MM.1S (cell line): ENCODE results near the gene CDKN3.

Experiments
- DNase-seq: peaks from one replicate; pipeline ENCODE4 v3.0.0-alpha.2; 2015
- H2AFZ ChIP-seq: fragments of 300-600 bp; sonication (generic); 2 replicates; pipeline ENCODE4 v1.6.0; 2016; ENCODE audit warnings: antibody characterized with exemption, low read length
- H3F3A ChIP-seq: fragments of 300-600 bp; sonication (generic); 2 replicates; pipeline ENCODE4 v1.6.1; 2016; ENCODE audit warnings: mild to moderate bottlenecking, antibody characterized with exemption, low read length, moderate library complexity, mixed read lengths; ENCODE audit not compliant: insufficient read depth
- H3K27ac ChIP-seq: fragments of 300-600 bp; sonication (generic); 2 replicates; pipeline ENCODE4 v1.5.1; 2016; ENCODE audit warnings: mild to moderate bottlenecking, low read length
- H3K27me3 ChIP-seq: fragments of 300-600 bp; sonication (generic); replicated peaks from 2 replicates; pipeline ENCODE4 v1.6.0; 2016; ENCODE audit warnings: low read length; ENCODE audit not compliant: insufficient read depth
- H3K36me3 ChIP-seq: fragments of 300-600 bp; sonication (generic); replicated peaks from 2 replicates; pipeline ENCODE4 v1.6.1; 2016; ENCODE audit warnings: mild to moderate bottlenecking, low read length, mixed read lengths; ENCODE audit not compliant: insufficient read depth
- H3K4me1 ChIP-seq: fragments of 300-600 bp; sonication (generic); 2 replicates; pipeline ENCODE4 v1.6.1; 2016; ENCODE audit warnings: low read length, mixed read lengths
- H3K4me2 ChIP-seq: fragments of 300-600 bp; sonication (generic); 2 replicates; pipeline ENCODE4 v1.6.0; 2016; ENCODE audit warnings: low read depth, low read length
- H3K4me3 ChIP-seq: fragments of 300-600 bp; sonication (generic); 2 replicates; pipeline ENCODE4 v1.5.1; 2016; ENCODE audit warnings: low read length, mixed read lengths
- H3K79me2 ChIP-seq: fragments of 300-600 bp; sonication (generic); 2 replicates; pipeline ENCODE4 v1.6.1; 2016; ENCODE audit warnings: mixed run types, low read length, mixed read lengths
- H3K9ac ChIP-seq: fragments of 300-600 bp; sonication (generic); 2 replicates; pipeline ENCODE4 v1.6.1; 2016; ENCODE audit warnings: low read length, mixed read lengths
- H3K9me2 ChIP-seq: fragments of 300-600 bp; sonication (generic); replicated peaks from 2 replicates; pipeline ENCODE4 v1.6.1; 2016; ENCODE audit warnings: mild to moderate bottlenecking, low read length, mixed read lengths; ENCODE audit not compliant: insufficient read depth
- H3K9me3 ChIP-seq: fragments of 300-600 bp; sonication (generic); replicated peaks from 2 replicates; pipeline ENCODE4 v1.6.1; 2016; ENCODE audit warnings: mild to moderate bottlenecking, low read length, mixed read lengths; ENCODE audit not compliant: insufficient read depth
- H4K20me1 ChIP-seq: fragments of 300-600 bp; sonication (generic); 2 replicates; pipeline ENCODE4 v1.6.1; 2016; ENCODE audit warnings: mild to moderate bottlenecking, low read length, moderate library complexity, mixed read lengths; ENCODE audit not compliant: insufficient read depth
- EZH2 ChIP-seq: fragments of 300-600 bp; sonication (generic); optimal IDR thresholded peaks from 2 replicates; pipeline ENCODE3; 2017; ENCODE audit warnings: low read depth, mild to moderate bottlenecking, antibody characterized with exemption, low read length, mixed read lengths
- EZH2phosphoT487 ChIP-seq: fragments of 300-600 bp; sonication (generic); IDR thresholded peaks from 2 replicates; pipeline ENCODE4 v1.6.1; 2018; ENCODE audit warnings: antibody characterized with exemption, low read length
- TF ChIP-seq, protein P1 (sequence below): fragments of 300-600 bp; sonication (generic); IDR thresholded peaks from 2 replicates; pipeline ENCODE4 v1.5.1; 2016; ENCODE audit warnings: antibody characterized with exemption, low read length, mixed read lengths

CDKN3 gene, protein sequence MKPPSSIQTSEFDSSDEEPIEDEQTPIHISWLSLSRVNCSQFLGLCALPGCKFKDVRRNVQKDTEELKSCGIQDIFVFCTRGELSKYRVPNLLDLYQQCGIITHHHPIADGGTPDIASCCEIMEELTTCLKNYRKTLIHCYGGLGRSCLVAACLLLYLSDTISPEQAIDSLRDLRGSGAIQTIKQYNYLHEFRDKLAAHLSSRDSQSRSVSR

GRCh38 chr14:54396493-54397335, at the start of gene CDKN3:
Gene CDKN3, plus strand, starts transcription at chr14:54397007. Its CDS starts 62 bp downstream, at chr14:54397069.
- H3K27ac ChIP-seq = peak within 1 kb of the TSS; percentile 27; the same call in 1 of the 2 replicates
- DNase-seq = peak; percentile 95
- H2AFZ ChIP-seq = peak within 1 kb of the TSS; percentile 70
- no peaks in the 10 kb centered on the region for H3K9me3 ChIP-seq
- no peak for TF ChIP-seq EZH2
- TF ChIP-seq, protein P1, sequence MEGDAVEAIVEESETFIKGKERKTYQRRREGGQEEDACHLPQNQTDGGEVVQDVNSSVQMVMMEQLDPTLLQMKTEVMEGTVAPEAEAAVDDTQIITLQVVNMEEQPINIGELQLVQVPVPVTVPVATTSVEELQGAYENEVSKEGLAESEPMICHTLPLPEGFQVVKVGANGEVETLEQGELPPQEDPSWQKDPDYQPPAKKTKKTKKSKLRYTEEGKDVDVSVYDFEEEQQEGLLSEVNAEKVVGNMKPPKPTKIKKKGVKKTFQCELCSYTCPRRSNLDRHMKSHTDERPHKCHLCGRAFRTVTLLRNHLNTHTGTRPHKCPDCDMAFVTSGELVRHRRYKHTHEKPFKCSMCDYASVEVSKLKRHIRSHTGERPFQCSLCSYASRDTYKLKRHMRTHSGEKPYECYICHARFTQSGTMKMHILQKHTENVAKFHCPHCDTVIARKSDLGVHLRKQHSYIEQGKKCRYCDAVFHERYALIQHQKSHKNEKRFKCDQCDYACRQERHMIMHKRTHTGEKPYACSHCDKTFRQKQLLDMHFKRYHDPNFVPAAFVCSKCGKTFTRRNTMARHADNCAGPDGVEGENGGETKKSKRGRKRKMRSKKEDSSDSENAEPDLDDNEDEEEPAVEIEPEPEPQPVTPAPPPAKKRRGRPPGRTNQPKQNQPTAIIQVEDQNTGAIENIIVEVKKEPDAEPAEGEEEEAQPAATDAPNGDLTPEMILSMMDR = peak; percentile 17; the same call in 1 of the 2 replicates
- peak within 1 kb of the TSS; percentile 85 for H3K4me3 ChIP-seq
- peak within 1 kb of the TSS; percentile 72 for H3K4me2 ChIP-seq
- H3K9ac ChIP-seq = peak within 1 kb of the TSS; percentile 83
- H3K4me1 ChIP-seq = no peaks in the 10 kb centered on the region
- H4K20me1 ChIP-seq = no peaks in the 10 kb centered on the region
- no peaks in the 10 kb centered on the region for H3K27me3 ChIP-seq
- H3K36me3 ChIP-seq = no peaks in the 10 kb centered on the region
- H3K79me2 ChIP-seq = peaks cover 11% of the 10 kb centered on the region
- no peaks in the 10 kb centered on the region for H3F3A ChIP-seq
- no peaks in the 10 kb centered on the region for H3K9me2 ChIP-seq

- no peaks in the 10 kb centered on the region for H3K79me2 ChIP-seq
- no peaks in the 10 kb centered on the region for H3K4me1 ChIP-seq
- no peak overlapping the region for H3K27ac ChIP-seq
- no peak for TF ChIP-seq EZH2phosphoT487
- TF ChIP-seq, protein P1 = no peak
- no peak for TF ChIP-seq EZH2
- no peaks in the 10 kb centered on the region for H3K9me2 ChIP-seq
- DNase-seq = no peak
- H3K36me3 ChIP-seq = no peaks in the 10 kb centered on the region
- no peak overlapping the region for H3K4me3 ChIP-seq
- H3K27me3 ChIP-seq = no peaks in the 10 kb centered on the region
- H2AFZ ChIP-seq = no peak overlapping the region
- no peaks in the 10 kb centered on the region for H4K20me1 ChIP-seq
- no peak overlapping the region for H3K9ac ChIP-seq
- H3F3A ChIP-seq = no peaks in the 10 kb centered on the region
- H3K4me2 ChIP-seq = no peak overlapping the region
- no peaks in the 10 kb centered on the region for H3K9me3 ChIP-seq
These were observed 49.8 kb upstream of the CDKN3 start for GRCh38 chr14:54347044-54347443.

GRCh38 chr14:54348001-54348611, 48.7 kb upstream of the CDKN3 start:
- Histone ChIP-seq H3K9me3 (no peaks in the 10 kb centered on the region), H3K9ac (no peak overlapping the region), H3K79me2 (no peaks in the 10 kb centered on the region), H3K27ac (no peak overlapping the region), H3F3A (no peaks in the 10 kb centered on the region), H3K4me1 (no peaks in the 10 kb centered on the region), H3K4me3 (no peak overlapping the region), H3K27me3 (no peaks in the 10 kb centered on the region), H3K36me3 (no peaks in the 10 kb centered on the region), H2AFZ (no peak overlapping the region), H3K4me2 (no peak overlapping the region), H4K20me1 (no peaks in the 10 kb centered on the region), H3K9me2 (no peaks in the 10 kb centered on the region)
- DNase-seq = peak; percentile 36
- TF ChIP-seq, protein P1 = peak; percentile 51
- no peak for TF ChIP-seq EZH2
